Measurements from ENCODE around the gene VPS37B. TPM values are rescaled to one million over a fixed set of nuclear protein-coding genes. Genes with fewer than 3 reads are reported as not detected.

VPS37B gene
- total and polyA plus RNA-seq, 2 donors (not counting 3 experiments of a cell fraction or from before 2014, with no cell fraction given): 39.5 to 45.9 TPM

DNA sequence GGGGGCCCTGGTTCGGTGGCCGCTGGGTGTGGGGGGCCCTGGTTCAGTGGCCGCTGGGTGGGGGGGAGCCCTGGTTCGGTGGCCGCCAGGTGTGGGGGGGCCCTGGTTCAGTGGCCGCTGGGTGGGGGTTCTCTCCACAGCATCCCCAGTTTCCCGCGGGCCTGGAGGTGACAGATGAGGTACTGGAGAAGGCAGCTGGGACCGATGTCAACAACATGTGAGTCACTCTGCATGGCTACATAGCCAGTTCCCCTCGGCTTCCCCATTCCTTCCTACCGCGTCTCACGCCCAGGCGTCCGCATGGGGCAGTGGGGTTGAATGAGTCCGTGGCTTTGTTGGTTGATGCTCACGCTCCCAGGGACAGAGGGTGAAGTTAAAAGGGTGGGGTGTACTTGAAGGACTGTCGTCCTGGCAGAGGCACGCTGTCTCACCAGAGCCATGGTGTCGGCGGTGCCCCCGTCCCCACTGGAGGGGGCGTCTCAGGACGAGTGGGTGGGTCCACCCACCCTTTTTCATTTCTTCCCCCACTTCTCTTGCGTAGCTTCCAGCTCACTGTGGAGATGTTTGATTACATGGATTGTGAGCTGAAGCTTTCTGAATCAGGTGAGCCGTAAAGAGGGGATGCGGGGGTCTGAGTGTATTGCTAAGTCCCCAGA, 45.1 kb downstream of the VPS37B start:
- Histone ChIP-seq H2AFZ (ENCODE audit: low read depth, low read length) (no peak overlapping the region), H3K79me2 (ENCODE audit: control insufficient read depth, insufficient read depth, low read length) (peaks cover 15% of the 10 kb centered on the region), H3K9me3 (replicated peaks; ENCODE audit: control insufficient read depth, insufficient read depth, low read length) (no peaks in the 10 kb centered on the region), H3K9me1 (replicated peaks; ENCODE audit: control insufficient read depth, extremely low read depth, insufficient read depth, low read length) (no peaks in the 10 kb centered on the region), H3K36me3 (ENCODE audit: control insufficient read depth in 2 of 2, extremely low read depth in 1 of 2, insufficient read depth in 2 of 2, low read length in 2 of 2) (peaks cover 4 to 44% of the 10 kb centered on the region in 2 experiments), H3K27me3 (ENCODE audit: control insufficient read depth in 2 of 2, insufficient read depth in 2 of 2, low read length in 2 of 2) (no peaks in the 10 kb centered on the region), H3K4me3 (replicated peaks in 1 of 3; ENCODE audit: insufficient read depth in 1 of 3, low read depth in 1 of 3, low read length in 3 of 3) (no peak overlapping the region), H3K9ac (replicated peaks; ENCODE audit: extremely low read depth, insufficient read depth, low read length) (peak overlapping the region; percentile 1), H3K27ac (ENCODE audit: insufficient read depth, low read depth, low read length) (peak overlapping the region; percentile 82), H3K4me2 (ENCODE audit: insufficient read depth, low read length) (no peak overlapping the region), H3K4me1 (ENCODE audit: control insufficient read depth, extremely low read depth, insufficient read depth, low read length) (peaks cover 27% of the 10 kb centered on the region), H4K20me1 (replicated peaks; ENCODE audit: control insufficient read depth, extremely low read depth, insufficient read depth, low read length) (no peaks in the 10 kb centered on the region)
- ChIA-PET POLR2A (no interaction called here), CTCF (interaction anchor here (1.1 to 1.7 kb wide), 4 partner anchors 10 to 102 kb away, joined by 5 to 11 read pairs (median 7); no protein-coding TSS in a partner anchor)
- dilution Hi-C loops (cut with MboI; ENCODE audit: extremely low pct_ligation_motif_present, low sequenced_read_pairs) (no loop called here), intact Hi-C loops (cut with micrococcal nuclease) (loop anchor here (1.0 to 5.0 kb wide), 2 partner anchors 15 to 59 kb away; no protein-coding TSS in a partner anchor)
- FAIRE-seq: peak; percentile 88
- no TSS peak for BruUV-seq (replicated peaks)
- TF ChIP-seq JUN (IDR thresholded peaks at IDR 0.05; ENCODE audit: borderline replicate concordance, insufficient read depth, insufficient read length, low read depth) (peak; percentile 12), POLR2AphosphoS5 (IDR thresholded peaks at IDR 0.05; ENCODE audit: insufficient read depth, low read depth, low read length) (no peak)
- DNase-seq (ENCODE audit: low read depth, low spot score): peak; percentile 46

DNA sequence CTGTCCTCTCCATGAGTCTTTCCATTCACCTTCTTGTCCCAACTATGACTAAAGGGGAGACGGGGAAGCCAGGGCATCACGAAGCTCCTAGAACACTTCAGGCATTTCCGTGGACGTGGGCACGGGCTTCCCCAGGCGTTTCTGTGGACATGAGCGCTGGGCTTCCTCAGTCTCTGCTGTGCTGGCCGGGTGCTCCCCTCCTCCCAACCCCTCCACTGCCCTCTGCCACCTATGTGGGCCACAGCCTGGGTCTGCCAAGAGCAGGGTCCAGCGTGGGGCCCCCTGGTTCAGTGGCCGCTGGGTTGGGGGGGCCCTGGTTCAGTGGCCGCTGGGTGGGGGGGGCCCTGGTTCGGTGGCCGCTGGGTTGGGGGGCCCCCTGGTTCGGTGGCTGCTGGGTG, 45.9 kb downstream of the VPS37B start:
- H3K27ac ChIP-seq (ENCODE audit: insufficient read depth, low read depth, low read length): no peak overlapping the region
- no peaks in the 10 kb centered on the region for H4K20me1 ChIP-seq (replicated peaks; ENCODE audit: control insufficient read depth, extremely low read depth, insufficient read depth, low read length)
- CTCF ChIA-PET: interaction anchor here (1.2 to 1.7 kb wide), 3 partner anchors 10 to 56 kb away, joined by 3 to 6 read pairs (median 5); partner anchors contain the start of gene HIP1R
- FAIRE-seq: no peak
- H3K9me1 ChIP-seq (replicated peaks; ENCODE audit: control insufficient read depth, extremely low read depth, insufficient read depth, low read length): no peaks in the 10 kb centered on the region
- TF ChIP-seq GATA2 (IDR thresholded peaks at IDR 0.05; ENCODE audit: insufficient read depth, insufficient read length, low read depth, low read length): no peak
- TF ChIP-seq, protein P1, sequence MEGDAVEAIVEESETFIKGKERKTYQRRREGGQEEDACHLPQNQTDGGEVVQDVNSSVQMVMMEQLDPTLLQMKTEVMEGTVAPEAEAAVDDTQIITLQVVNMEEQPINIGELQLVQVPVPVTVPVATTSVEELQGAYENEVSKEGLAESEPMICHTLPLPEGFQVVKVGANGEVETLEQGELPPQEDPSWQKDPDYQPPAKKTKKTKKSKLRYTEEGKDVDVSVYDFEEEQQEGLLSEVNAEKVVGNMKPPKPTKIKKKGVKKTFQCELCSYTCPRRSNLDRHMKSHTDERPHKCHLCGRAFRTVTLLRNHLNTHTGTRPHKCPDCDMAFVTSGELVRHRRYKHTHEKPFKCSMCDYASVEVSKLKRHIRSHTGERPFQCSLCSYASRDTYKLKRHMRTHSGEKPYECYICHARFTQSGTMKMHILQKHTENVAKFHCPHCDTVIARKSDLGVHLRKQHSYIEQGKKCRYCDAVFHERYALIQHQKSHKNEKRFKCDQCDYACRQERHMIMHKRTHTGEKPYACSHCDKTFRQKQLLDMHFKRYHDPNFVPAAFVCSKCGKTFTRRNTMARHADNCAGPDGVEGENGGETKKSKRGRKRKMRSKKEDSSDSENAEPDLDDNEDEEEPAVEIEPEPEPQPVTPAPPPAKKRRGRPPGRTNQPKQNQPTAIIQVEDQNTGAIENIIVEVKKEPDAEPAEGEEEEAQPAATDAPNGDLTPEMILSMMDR (IDR thresholded peaks at IDR 0.05; ENCODE audit: extremely low read depth in 1 of 2, insufficient read depth in 1 of 2, low read depth in 1 of 2, low read length in 2 of 2): no peak
- TF ChIP-seq POLR2A (IDR thresholded peaks at IDR 0.05; ENCODE audit: low read depth, low read length): no peak
- TF ChIP-seq, protein P2, sequence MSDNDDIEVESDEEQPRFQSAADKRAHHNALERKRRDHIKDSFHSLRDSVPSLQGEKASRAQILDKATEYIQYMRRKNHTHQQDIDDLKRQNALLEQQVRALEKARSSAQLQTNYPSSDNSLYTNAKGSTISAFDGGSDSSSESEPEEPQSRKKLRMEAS (IDR thresholded peaks at IDR 0.05; ENCODE audit: insufficient read depth, insufficient read length): no peak
- no peak for TF ChIP-seq POLR2AphosphoS5 (IDR thresholded peaks at IDR 0.05; ENCODE audit: insufficient read depth, low read depth, low read length)
- no peak for TF ChIP-seq JUN (IDR thresholded peaks at IDR 0.05; ENCODE audit: borderline replicate concordance, insufficient read depth, insufficient read length, low read depth)
- TF ChIP-seq FOS (IDR thresholded peaks at IDR 0.05; ENCODE audit: borderline replicate concordance, insufficient read depth, low read length): no peak
- no peak for TF ChIP-seq EZH2 (IDR thresholded peaks at IDR 0.05; ENCODE audit: borderline replicate concordance, low read depth, low read length, severe bottlenecking)
- no peak for TF ChIP-seq MYC (IDR thresholded peaks at IDR 0.05; ENCODE audit: low read depth, low read length)
- intact Hi-C loops (cut with micrococcal nuclease) (loop anchor here (5.0 kb wide), 1 partner anchor 58 kb away; no protein-coding TSS in a partner anchor), dilution Hi-C loops (cut with MboI; ENCODE audit: extremely low pct_ligation_motif_present, low sequenced_read_pairs) (no loop called here)
- no peak overlapping the region for H3K4me3 ChIP-seq (replicated peaks in 1 of 3; ENCODE audit: insufficient read depth in 1 of 3, low read depth in 1 of 3, low read length in 3 of 3)
- peaks cover 4 to 37% of the 10 kb centered on the region in 2 experiments for H3K36me3 ChIP-seq (ENCODE audit: control insufficient read depth in 2 of 2, extremely low read depth in 1 of 2, insufficient read depth in 2 of 2, low read length in 2 of 2)
- H3K9ac ChIP-seq (replicated peaks; ENCODE audit: extremely low read depth, insufficient read depth, low read length): no peak overlapping the region
- no TSS peak for BruUV-seq (replicated peaks)
- no peaks in the 10 kb centered on the region for H3K9me3 ChIP-seq (replicated peaks; ENCODE audit: control insufficient read depth, insufficient read depth, low read length)
- no peak for DNase-seq (ENCODE audit: low read depth, low spot score)
- POLR2A ChIA-PET: no interaction called here
- H2AFZ ChIP-seq (ENCODE audit: low read depth, low read length): no peak overlapping the region
- no peaks in the 10 kb centered on the region for H3K27me3 ChIP-seq (ENCODE audit: control insufficient read depth in 2 of 2, insufficient read depth in 2 of 2, low read length in 2 of 2)
- peaks cover 27% of the 10 kb centered on the region for H3K4me1 ChIP-seq (ENCODE audit: control insufficient read depth, extremely low read depth, insufficient read depth, low read length)
- peaks cover 22% of the 10 kb centered on the region for H3K79me2 ChIP-seq (ENCODE audit: control insufficient read depth, insufficient read depth, low read length)
- H3K4me2 ChIP-seq (ENCODE audit: insufficient read depth, low read length): no peak overlapping the region
